Measurements from ENCODE around the gene HOXC10. TPM values are rescaled to one million over a fixed set of nuclear protein-coding genes. Genes with fewer than 3 reads are reported as not detected.

Gene HOXC10
- total RNA-seq, 1 experiment from 2014 or later = 3.8 TPM

DNA sequence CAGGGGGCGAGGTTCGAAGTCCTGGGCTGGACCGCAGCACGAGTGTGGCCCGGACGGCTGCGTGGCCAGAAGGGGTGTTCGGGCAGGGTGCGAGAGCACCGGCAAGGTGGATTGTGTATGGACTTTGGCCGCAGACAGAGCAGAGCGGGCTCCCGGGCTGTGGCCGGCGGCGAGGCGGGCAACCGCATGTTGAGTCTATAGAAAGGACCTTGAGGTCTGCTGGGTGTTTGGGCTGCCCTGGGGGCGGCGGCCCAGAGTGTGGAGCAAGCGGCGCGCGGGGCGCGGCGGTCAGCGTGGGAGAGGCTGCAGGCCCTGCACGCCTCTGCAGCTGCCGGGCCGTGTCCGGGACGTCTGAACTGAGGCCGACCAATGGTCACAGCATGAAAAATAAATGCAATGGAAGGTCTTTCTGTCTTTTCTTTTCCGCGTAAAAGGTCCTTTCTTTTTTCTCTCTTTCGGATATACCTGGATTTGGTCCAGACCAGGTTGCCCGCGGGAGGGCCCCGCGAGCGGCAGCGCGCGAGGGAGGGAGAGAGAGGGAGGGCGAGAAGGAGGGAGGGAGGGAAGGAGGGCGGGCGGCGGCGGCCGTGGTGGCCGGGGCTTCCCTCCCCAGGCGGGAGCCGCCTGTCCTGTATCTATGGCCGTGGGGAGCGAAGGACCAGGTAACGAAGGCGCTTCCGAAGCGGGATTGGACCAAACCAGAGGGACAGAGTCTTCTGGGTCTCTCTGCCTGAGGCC, 9.5 kb downstream of the HOXC10 start:
- peaks cover 20 to 37% of the 10 kb centered on the region in 2 experiments for H3K4me1 ChIP-seq (ENCODE audit: control insufficient read depth in 1 of 2, insufficient read depth in 2 of 2, low read length in 2 of 2)
- H3K9me3 ChIP-seq (ENCODE audit: control insufficient read depth in 1 of 2, insufficient read depth in 1 of 2, low read depth in 1 of 2, low read length in 2 of 2) = no peaks in the 10 kb centered on the region
- peak overlapping the region; percentile 94 for H3K4me2 ChIP-seq (ENCODE audit: low read length)
- intact Hi-C loops (cut with micrococcal nuclease) = no loop called here
- H3K79me2 ChIP-seq (ENCODE audit: insufficient read depth, low read length) = peaks cover 36% of the 10 kb centered on the region
- ChIA-PET POLR2A (interaction anchor here (0.6 to 1.1 kb wide), 3 partner anchors 8 to 107 kb away, joined by 3 to 8 read pairs (median 3); no protein-coding TSS in a partner anchor), RAD21 (ENCODE audit: low non-redundant PET in 1 of 2, low total read pairs in 2 of 2, uncharacterized antibody in 2 of 2, unreplicated experiment in 2 of 2) (interaction anchor here (0.6 kb wide), 2 partner anchors 9 to 33 kb away, joined by 3 read pairs; no protein-coding TSS in a partner anchor), CTCF (interaction anchor here (0.9 to 2.1 kb wide), 3 partner anchors 9 to 197 kb away, joined by 3 to 15 read pairs (median 3); partner anchors contain the start of genes HOXC10 and HOXC5)
- peak overlapping the region; percentile 81 for H3K27ac ChIP-seq (ENCODE audit: low read depth, low read length)
- H2AFZ ChIP-seq (ENCODE audit: low read depth, low read length, poor library complexity, severe bottlenecking) = peak overlapping the region; percentile 88
- ATAC-seq (peak; percentile 45), DNase-seq (ENCODE audit: low read depth, low spot score) (no peak)
- H3K4me3 ChIP-seq (replicated peaks in 1 of 2; ENCODE audit: low read depth in 1 of 2, low read length in 2 of 2) = peak overlapping the region; percentile 78 to 85
- H3K9me2 ChIP-seq (ENCODE audit: insufficient read depth) = no peaks in the 10 kb centered on the region
- H3K36me3 ChIP-seq (ENCODE audit: control insufficient read depth in 1 of 2, insufficient read depth in 2 of 2, low read length in 2 of 2) = no peaks in the 10 kb centered on the region
- H4K20me1 ChIP-seq (ENCODE audit: insufficient read depth) = no peaks in the 10 kb centered on the region
- no peaks in the 10 kb centered on the region for H3K27me3 ChIP-seq (ENCODE audit: insufficient read depth, low read length)
- peak; percentile 48; the same call in 1 of the 2 replicates for TF ChIP-seq ZFX (IDR thresholded peaks at IDR 0.05)
- TF ChIP-seq CBX3 (IDR thresholded peaks at IDR 0.05; ENCODE audit: low read depth) = no peak
- TF ChIP-seq SP1 (IDR thresholded peaks at IDR 0.05; ENCODE audit: low read depth) = no peak
- TF ChIP-seq POLR2AphosphoS5 (IDR thresholded peaks at IDR 0.05; ENCODE audit: low read depth, low read length) = peak; percentile 65
- no TSS peak for BruUV-seq (replicated peaks)
- peak overlapping the region; percentile 97 for H3K9ac ChIP-seq (ENCODE audit: low read length)

DNA sequence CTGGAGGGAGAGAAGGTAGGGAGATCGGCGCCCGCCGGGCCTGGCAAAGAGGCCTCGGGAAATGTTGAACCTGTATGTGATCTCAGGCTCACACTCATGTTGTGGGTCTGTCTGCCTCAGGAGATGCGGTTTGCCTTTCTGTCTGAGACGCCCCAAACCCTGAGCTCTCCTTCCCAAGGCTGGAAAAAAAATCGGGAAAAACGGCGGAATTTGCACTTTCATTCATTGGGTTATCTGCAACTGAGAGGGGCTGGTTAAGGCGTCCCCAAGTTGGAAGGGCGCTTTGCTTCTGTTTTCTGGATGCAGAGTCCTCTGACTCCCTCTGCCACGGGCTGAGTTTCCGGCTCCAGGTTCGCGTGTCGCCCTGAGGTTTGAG, 10.0 kb downstream of the HOXC10 start:
- peak overlapping the region; percentile 88 for H2AFZ ChIP-seq (ENCODE audit: low read depth, low read length, poor library complexity, severe bottlenecking)
- H4K20me1 ChIP-seq (ENCODE audit: insufficient read depth) = no peaks in the 10 kb centered on the region
- H3K36me3 ChIP-seq (ENCODE audit: control insufficient read depth in 1 of 2, insufficient read depth in 2 of 2, low read length in 2 of 2) = no peaks in the 10 kb centered on the region
- peak overlapping the region; percentile 81 for H3K27ac ChIP-seq (ENCODE audit: low read depth, low read length)
- H3K4me3 ChIP-seq (replicated peaks in 1 of 2; ENCODE audit: low read depth in 1 of 2, low read length in 2 of 2) = peak overlapping the region; percentile 78 to 85
- no peaks in the 10 kb centered on the region for H3K27me3 ChIP-seq (ENCODE audit: insufficient read depth, low read length)
- H3K9me2 ChIP-seq (ENCODE audit: insufficient read depth) = no peaks in the 10 kb centered on the region
- ChIA-PET CTCF (interaction anchor here (0.9 to 2.1 kb wide), 6 partner anchors 10 to 249 kb away, joined by 3 to 15 read pairs (median 3); partner anchors contain the start of genes HOXC10 and HOXC5), POLR2A (interaction anchor here (0.6 to 1.3 kb wide), 4 partner anchors 9 to 216 kb away, joined by 3 read pairs; partner anchors contain the start of gene HOXC10), RAD21 (ENCODE audit: low non-redundant PET in 1 of 2, low total read pairs in 2 of 2, uncharacterized antibody in 2 of 2, unreplicated experiment in 2 of 2) (interaction anchor here (0.6 kb wide), 2 partner anchors 8 to 33 kb away, joined by 3 read pairs; no protein-coding TSS in a partner anchor)
- peak overlapping the region; percentile 94 for H3K4me2 ChIP-seq (ENCODE audit: low read length)
- H3K9ac ChIP-seq (ENCODE audit: low read length) = peak overlapping the region; percentile 97
- no peaks in the 10 kb centered on the region for H3K9me3 ChIP-seq (ENCODE audit: control insufficient read depth in 1 of 2, insufficient read depth in 1 of 2, low read depth in 1 of 2, low read length in 2 of 2)
- no peak; the same call in 1 of the 2 replicates for ATAC-seq
- no peak for DNase-seq (ENCODE audit: low read depth, low spot score)
- TSS peak; percentile 66 for BruUV-seq (replicated peaks)
- TF ChIP-seq TCF7L2 (IDR thresholded peaks at IDR 0.05; ENCODE audit: borderline replicate concordance, extremely low read depth, insufficient read depth, insufficient read length) (no peak), EZH2phosphoT487 (IDR thresholded peaks at IDR 0.05; ENCODE audit: borderline replicate concordance) (no peak), POLR2A (IDR thresholded peaks at IDR 0.05; ENCODE audit: borderline replicate concordance, extremely low read depth, insufficient read depth, insufficient read length) (no peak), RAD21 (IDR thresholded peaks at IDR 0.05; ENCODE audit: low read depth) (no peak), ZNF274 (IDR thresholded peaks at IDR 0.05; ENCODE audit: low read depth, low read length) (no peak)
- TF ChIP-seq, protein P1, sequence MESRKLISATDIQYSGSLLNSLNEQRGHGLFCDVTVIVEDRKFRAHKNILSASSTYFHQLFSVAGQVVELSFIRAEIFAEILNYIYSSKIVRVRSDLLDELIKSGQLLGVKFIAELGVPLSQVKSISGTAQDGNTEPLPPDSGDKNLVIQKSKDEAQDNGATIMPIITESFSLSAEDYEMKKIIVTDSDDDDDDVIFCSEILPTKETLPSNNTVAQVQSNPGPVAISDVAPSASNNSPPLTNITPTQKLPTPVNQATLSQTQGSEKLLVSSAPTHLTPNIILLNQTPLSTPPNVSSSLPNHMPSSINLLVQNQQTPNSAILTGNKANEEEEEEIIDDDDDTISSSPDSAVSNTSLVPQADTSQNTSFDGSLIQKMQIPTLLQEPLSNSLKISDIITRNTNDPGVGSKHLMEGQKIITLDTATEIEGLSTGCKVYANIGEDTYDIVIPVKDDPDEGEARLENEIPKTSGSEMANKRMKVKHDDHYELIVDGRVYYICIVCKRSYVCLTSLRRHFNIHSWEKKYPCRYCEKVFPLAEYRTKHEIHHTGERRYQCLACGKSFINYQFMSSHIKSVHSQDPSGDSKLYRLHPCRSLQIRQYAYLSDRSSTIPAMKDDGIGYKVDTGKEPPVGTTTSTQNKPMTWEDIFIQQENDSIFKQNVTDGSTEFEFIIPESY (IDR thresholded peaks at IDR 0.05; ENCODE audit: extremely low read depth, insufficient replicate concordance, low read length) = no peak
- TF ChIP-seq, protein P2, sequence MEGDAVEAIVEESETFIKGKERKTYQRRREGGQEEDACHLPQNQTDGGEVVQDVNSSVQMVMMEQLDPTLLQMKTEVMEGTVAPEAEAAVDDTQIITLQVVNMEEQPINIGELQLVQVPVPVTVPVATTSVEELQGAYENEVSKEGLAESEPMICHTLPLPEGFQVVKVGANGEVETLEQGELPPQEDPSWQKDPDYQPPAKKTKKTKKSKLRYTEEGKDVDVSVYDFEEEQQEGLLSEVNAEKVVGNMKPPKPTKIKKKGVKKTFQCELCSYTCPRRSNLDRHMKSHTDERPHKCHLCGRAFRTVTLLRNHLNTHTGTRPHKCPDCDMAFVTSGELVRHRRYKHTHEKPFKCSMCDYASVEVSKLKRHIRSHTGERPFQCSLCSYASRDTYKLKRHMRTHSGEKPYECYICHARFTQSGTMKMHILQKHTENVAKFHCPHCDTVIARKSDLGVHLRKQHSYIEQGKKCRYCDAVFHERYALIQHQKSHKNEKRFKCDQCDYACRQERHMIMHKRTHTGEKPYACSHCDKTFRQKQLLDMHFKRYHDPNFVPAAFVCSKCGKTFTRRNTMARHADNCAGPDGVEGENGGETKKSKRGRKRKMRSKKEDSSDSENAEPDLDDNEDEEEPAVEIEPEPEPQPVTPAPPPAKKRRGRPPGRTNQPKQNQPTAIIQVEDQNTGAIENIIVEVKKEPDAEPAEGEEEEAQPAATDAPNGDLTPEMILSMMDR (IDR thresholded peaks at IDR 0.05 in 2 of 3, conservative IDR thresholded peaks at IDR 0.05 in 1 of 3; ENCODE audit: borderline replicate concordance in 1 of 3, insufficient read depth in 1 of 3, low read depth in 2 of 3, low read length in 2 of 3) = no peak
- H3K79me2 ChIP-seq (ENCODE audit: insufficient read depth, low read length) = peaks cover 36% of the 10 kb centered on the region
- intact Hi-C loops (cut with micrococcal nuclease) = no loop called here
- peaks cover 17 to 33% of the 10 kb centered on the region in 2 experiments; a peak in 3 of 4 replicates for H3K4me1 ChIP-seq (ENCODE audit: control insufficient read depth in 1 of 2, insufficient read depth in 2 of 2, low read length in 2 of 2)
